Osteocyte (in vitro differentiated cells): ENCODE results near the gene ST8SIA4. TPM values are rescaled to one million over a fixed set of nuclear protein-coding genes. Genes with fewer than 3 reads are reported as not detected.

Source experiments
- DNase-seq: peaks from one replicate; pipeline ENCODE4 v3.0.0; 2021; ENCODE audit warnings: mixed read lengths; ENCODE audit not compliant: unreplicated experiment; ENCODE audit errors: extremely low spot score
- H3K27ac Mint-ChIP-seq: one replicate; pipeline ENCODE4 v1.8.0; 2021; ENCODE audit warnings: mild to moderate bottlenecking, mixed read lengths; ENCODE audit not compliant: unreplicated experiment
- H3K27me3 Mint-ChIP-seq: one replicate; pipeline ENCODE4 v1.8.0; 2021; ENCODE audit warnings: mixed read lengths; ENCODE audit not compliant: unreplicated experiment
- H3K36me3 Mint-ChIP-seq: one replicate; pipeline ENCODE4 v1.8.0; 2021; ENCODE audit warnings: mixed read lengths; ENCODE audit not compliant: unreplicated experiment
- H3K4me1 Mint-ChIP-seq: one replicate; pipeline ENCODE4 v1.8.0; 2021; ENCODE audit warnings: mixed read lengths; ENCODE audit not compliant: unreplicated experiment
- H3K4me3 Mint-ChIP-seq: one replicate; pipeline ENCODE4 v1.8.0; 2021; ENCODE audit warnings: mild to moderate bottlenecking, moderate library complexity, mixed read lengths; ENCODE audit not compliant: unreplicated experiment
- H3K9me3 Mint-ChIP-seq: one replicate; pipeline ENCODE4 v1.8.0; 2021; ENCODE audit warnings: mixed read lengths; ENCODE audit not compliant: unreplicated experiment
- CTCF ChIP-seq: fragments of 200-600 bp; sonication (generic); IDR thresholded peaks from 2 replicates; pipeline ENCODE4 v1.5.0; 2021; ENCODE audit warnings: antibody characterized with exemption, mild to moderate bottlenecking, moderate library complexity
- total RNA-seq: library from RNA; stranded (reverse); gene quantifications from 2 replicates; pipeline ENCODE4 v1.2.1, GENCODE V29; 2021

The ST8SIA4 gene
- total RNA-seq, 1 donor from 2014 or later: not detected

GRCh38 chr5:100853582-100853981 is 49.5 kb downstream of the ST8SIA4 start:
- TF ChIP-seq CTCF: no peak
- Mint-ChIP-seq H3K4me3 (no peak overlapping the region), H3K9me3 (no peaks in the 10 kb centered on the region), H3K27me3 (no peaks in the 10 kb centered on the region), H3K36me3 (no peaks in the 10 kb centered on the region), H3K27ac (no peak overlapping the region), H3K4me1 (peaks cover 3% of the 10 kb centered on the region)
- no peak for DNase-seq

- Mint-ChIP-seq H3K27ac (no peak overlapping the region), H3K4me1 (peaks cover 3% of the 10 kb centered on the region), H3K27me3 (no peaks in the 10 kb centered on the region), H3K36me3 (no peaks in the 10 kb centered on the region), H3K9me3 (no peaks in the 10 kb centered on the region), H3K4me3 (no peak overlapping the region)
- no peak for TF ChIP-seq CTCF
- DNase-seq: no peak
These were observed 50.1 kb downstream of the ST8SIA4 start for GRCh38 chr5:100852988-100853449.

GRCh38 chr5:100852051-100852450 is 51.0 kb downstream of the ST8SIA4 start:
- no peak overlapping the region for H3K27ac Mint-ChIP-seq
- H3K9me3 Mint-ChIP-seq: no peaks in the 10 kb centered on the region
- no peak for DNase-seq
- peaks cover 3% of the 10 kb centered on the region for H3K4me1 Mint-ChIP-seq
- H3K27me3 Mint-ChIP-seq: no peaks in the 10 kb centered on the region
- H3K4me3 Mint-ChIP-seq: no peak overlapping the region
- H3K36me3 Mint-ChIP-seq: no peaks in the 10 kb centered on the region
- no peak for TF ChIP-seq CTCF

GRCh38 chr5:100846772-100847171 is 56.3 kb downstream of the ST8SIA4 start:
- no peak overlapping the region for H3K4me3 Mint-ChIP-seq
- H3K27me3 Mint-ChIP-seq: no peaks in the 10 kb centered on the region
- no peaks in the 10 kb centered on the region for H3K9me3 Mint-ChIP-seq
- H3K4me1 Mint-ChIP-seq: peaks cover 1% of the 10 kb centered on the region
- TF ChIP-seq CTCF: no peak
- H3K36me3 Mint-ChIP-seq: no peaks in the 10 kb centered on the region
- no peak for DNase-seq
- no peak overlapping the region for H3K27ac Mint-ChIP-seq

- Mint-ChIP-seq H3K4me1 (peaks cover 3% of the 10 kb centered on the region), H3K27me3 (no peaks in the 10 kb centered on the region), H3K4me3 (no peak overlapping the region), H3K36me3 (no peaks in the 10 kb centered on the region), H3K9me3 (no peaks in the 10 kb centered on the region), H3K27ac (no peak overlapping the region)
- TF ChIP-seq CTCF: no peak
- no peak for DNase-seq
These were observed 61.0 kb downstream of the ST8SIA4 start for GRCh38 chr5:100842080-100842479.
